Prostate gland (tissue), 2 donors: ENCODE results near the gene COG5. TPM values are rescaled to one million over a fixed set of nuclear protein-coding genes. Genes with fewer than 3 reads are reported as not detected.

Experiments used
- DNase-seq: peaks from one replicate; pipeline ENCODE4 v3.0.0-alpha.2; 2019; ENCODE audit warnings: low spot score
- H3K27ac ChIP-seq, 2 donors: fragments of 200-600 bp; sonication (generic); 2 replicates each; pipeline ENCODE4 v1.5.1; 2017 to 2019
- H3K27me3 ChIP-seq: fragments of 200-600 bp; sonication (generic); replicated peaks from 2 replicates; pipeline ENCODE4 v1.5.1; 2019; ENCODE audit not compliant: insufficient read depth
- H3K36me3 ChIP-seq, 2 donors: fragments of 200-600 bp; sonication (generic); 1 replicate in 1 of 2; 2 replicates in 1 of 2; pipeline versions ENCODE4 v1.5.1 to v1.8.1; 2017 to 2019
- H3K4me1 ChIP-seq: fragments of 200-600 bp; sonication (generic); replicated peaks from 2 replicates; pipeline ENCODE4 v1.5.1; 2019
- H3K4me3 ChIP-seq, 2 donors: fragments of 200-600 bp; sonication (generic); 2 replicates each; pipeline ENCODE4 v1.5.1; 2017 to 2019
- H3K9me3 ChIP-seq: fragments of 200-600 bp; sonication (generic); 2 replicates; pipeline ENCODE4 v1.5.1; 2017
- POLR2A ChIP-seq: fragments of 450-650 bp; IDR thresholded peaks from one replicate; pipeline ENCODE4 v1.6.1; 2016; ENCODE audit warnings: antibody characterized with exemption, mild to moderate bottlenecking
- POLR2AphosphoS5 ChIP-seq: sonication (generic); formaldehyde crosslinking; IDR thresholded peaks from one replicate; pipeline ENCODE4 v1.6.1; 2017; ENCODE audit warnings: antibody characterized with exemption
- WGBS: methylation state at CpG from one replicate; pipeline ENCODE4 v1.1.5; 2018; 5-methylcytosine and 5-hydroxymethylcytosine counted together
- intact Hi-C: fragments of 100-400 bp; cut with DNase I; formaldehyde crosslinking; loops from one replicate; pipeline ENCODE4 v1.14.2; 2022
- total RNA-seq, 2 donors: library from RNA; depleted of rRNA; stranded (reverse); fragments of >200 nt; gene quantifications; one replicate each; pipeline ENCODE4 v1.1.0, GENCODE V29; 2016
- TF ChIP-seq, protein P1 (sequence below), 4 experiments: fragments of 200-600 bp in 2 of 4; fragments of 450-650 bp in 2 of 4; sonication (generic) in 2 of 4; IDR thresholded peaks; 1 replicate in 3 of 4; 2 replicates in 1 of 4; pipeline ENCODE4 v1.5.1; 2016 to 2019; ENCODE audit warnings: antibody characterized with exemption in 4 of 4, mild to moderate bottlenecking in 2 of 4, moderate library complexity in 2 of 4

The COG5 gene
- total RNA-seq, 2 donors from 2014 or later, result 35.1 to 86.4 TPM

GRCh38 chr7:107467972-107468371, 95.7 kb downstream of the COG5 start:
- TF ChIP-seq POLR2A (no peak), POLR2AphosphoS5 (no peak)
- WGBS, result 96% methylated on average over 2 of the region's 2 CpGs

DNA sequence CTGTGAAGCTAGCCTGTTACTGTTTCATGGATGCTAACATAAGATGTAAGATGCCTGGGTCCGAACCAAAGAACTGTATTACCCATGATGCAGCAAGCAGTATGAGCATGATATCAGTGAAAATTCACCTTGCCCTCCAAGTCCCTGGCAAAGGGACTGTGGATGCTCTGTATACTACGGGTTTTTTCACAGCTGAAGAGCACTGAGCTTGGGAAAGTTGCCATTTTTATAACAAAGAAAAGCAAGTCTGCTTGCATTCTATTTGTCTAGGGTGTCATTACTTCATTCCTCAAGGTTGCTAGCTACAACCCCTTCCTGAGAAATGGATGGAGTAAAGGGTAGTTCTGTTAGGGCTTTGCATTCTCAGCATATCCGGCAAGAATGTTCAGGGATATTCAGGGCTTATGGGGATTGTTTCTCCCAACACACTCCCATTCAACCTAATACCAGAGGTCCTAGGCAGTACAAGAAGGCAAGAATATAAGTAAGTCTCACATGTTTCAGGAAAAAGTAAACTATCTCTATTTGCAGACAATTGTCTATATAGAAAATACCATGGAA, 99.0 kb downstream of the COG5 start:
- no peaks in the 10 kb centered on the region for H3K27me3 ChIP-seq
- 86% methylated on average over 3 of the region's 3 CpGs for WGBS
- H3K9me3 ChIP-seq, result no peaks in the 10 kb centered on the region
- no peak for DNase-seq
- H3K4me1 ChIP-seq, result no peaks in the 10 kb centered on the region
- TF ChIP-seq, protein P1, sequence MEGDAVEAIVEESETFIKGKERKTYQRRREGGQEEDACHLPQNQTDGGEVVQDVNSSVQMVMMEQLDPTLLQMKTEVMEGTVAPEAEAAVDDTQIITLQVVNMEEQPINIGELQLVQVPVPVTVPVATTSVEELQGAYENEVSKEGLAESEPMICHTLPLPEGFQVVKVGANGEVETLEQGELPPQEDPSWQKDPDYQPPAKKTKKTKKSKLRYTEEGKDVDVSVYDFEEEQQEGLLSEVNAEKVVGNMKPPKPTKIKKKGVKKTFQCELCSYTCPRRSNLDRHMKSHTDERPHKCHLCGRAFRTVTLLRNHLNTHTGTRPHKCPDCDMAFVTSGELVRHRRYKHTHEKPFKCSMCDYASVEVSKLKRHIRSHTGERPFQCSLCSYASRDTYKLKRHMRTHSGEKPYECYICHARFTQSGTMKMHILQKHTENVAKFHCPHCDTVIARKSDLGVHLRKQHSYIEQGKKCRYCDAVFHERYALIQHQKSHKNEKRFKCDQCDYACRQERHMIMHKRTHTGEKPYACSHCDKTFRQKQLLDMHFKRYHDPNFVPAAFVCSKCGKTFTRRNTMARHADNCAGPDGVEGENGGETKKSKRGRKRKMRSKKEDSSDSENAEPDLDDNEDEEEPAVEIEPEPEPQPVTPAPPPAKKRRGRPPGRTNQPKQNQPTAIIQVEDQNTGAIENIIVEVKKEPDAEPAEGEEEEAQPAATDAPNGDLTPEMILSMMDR (IDR thresholded peaks at IDR 0.05), result no peak
- TF ChIP-seq POLR2A (no peak), POLR2AphosphoS5 (no peak)
- intact Hi-C loops, result loop anchor here (5.0 to 10.0 kb wide), 3 partner anchors 260 to 683 kb away; no protein-coding TSS in a partner anchor
- H3K27ac ChIP-seq, result no peak overlapping the region
- H3K4me3 ChIP-seq, result no peak overlapping the region
- H3K36me3 ChIP-seq, result no peaks in the 10 kb centered on the region

More at GRCh38 chr7:107467972-107468371, 95.7 kb downstream of the COG5 start:
- Histone ChIP-seq H3K9me3 (no peaks in the 10 kb centered on the region), H3K4me1 (no peaks in the 10 kb centered on the region), H3K27me3 (no peaks in the 10 kb centered on the region), H3K4me3 (no peak overlapping the region), H3K27ac (no peak overlapping the region), H3K36me3 (no peaks in the 10 kb centered on the region)
- DNase-seq, result no peak
- intact Hi-C loops, result loop anchor here (5.0 to 10.0 kb wide), 2 partner anchors 263 to 679 kb away; no protein-coding TSS in a partner anchor

DNA sequence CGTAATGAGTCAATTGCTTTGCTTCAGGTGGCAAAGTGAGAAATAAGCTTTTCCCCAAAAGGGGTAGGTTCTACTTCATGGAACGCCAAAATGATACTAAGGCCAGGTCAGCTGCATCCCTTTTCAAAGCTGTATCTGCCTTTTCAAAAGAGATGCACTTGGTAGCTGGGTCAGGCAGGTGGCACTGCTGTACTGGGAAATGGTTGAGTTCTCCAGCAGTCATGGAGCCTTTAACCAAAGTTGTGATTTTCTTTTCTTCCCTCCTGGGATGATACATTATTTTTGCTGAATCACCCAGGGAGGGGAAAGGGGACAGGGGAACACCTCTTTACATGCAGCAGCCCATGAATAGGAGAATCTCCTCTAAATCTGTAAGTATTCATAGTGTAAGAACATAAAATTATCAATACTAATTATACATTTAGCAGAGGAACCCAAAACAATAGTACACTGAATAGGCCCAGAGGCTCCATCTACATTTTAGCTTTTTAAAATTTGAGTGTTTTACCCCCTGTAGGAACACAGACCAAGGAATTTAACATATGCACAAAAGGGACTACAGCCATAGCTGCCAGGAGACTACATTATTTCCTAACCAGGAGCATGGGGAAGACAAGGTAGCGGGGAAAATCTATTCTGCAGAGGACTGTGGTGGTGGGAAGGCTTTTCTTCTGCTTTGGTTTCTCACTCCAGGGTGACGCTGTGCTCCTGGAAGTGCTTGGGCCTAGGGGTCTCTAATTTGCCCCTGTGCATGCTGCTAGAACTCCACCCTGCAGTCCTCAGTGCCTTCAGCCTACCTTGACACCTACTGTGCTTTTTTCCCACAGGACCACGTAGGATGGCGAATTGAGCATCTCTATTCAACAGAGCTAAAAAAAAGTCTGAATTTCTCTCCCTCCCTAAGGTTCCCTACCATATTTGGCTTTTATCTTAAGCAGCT, 100.3 kb downstream of the COG5 start:
- TF ChIP-seq, protein P1 (IDR thresholded peaks at IDR 0.05), result peak; percentile 38 to 88 (median 72)
- TF ChIP-seq POLR2AphosphoS5 (peak; percentile 40), POLR2A (no peak)
- Histone ChIP-seq H3K36me3 (no peaks in the 10 kb centered on the region), H3K27ac (no peak overlapping the region), H3K9me3 (no peaks in the 10 kb centered on the region), H3K4me1 (no peaks in the 10 kb centered on the region), H3K4me3 (no peak overlapping the region), H3K27me3 (no peaks in the 10 kb centered on the region)
- 78% methylated on average over 6 of the region's 6 CpGs for WGBS
- peak; percentile 58 for DNase-seq
- intact Hi-C loops, result loop anchor here (1.0 to 10.0 kb wide), 4 partner anchors 259 to 674 kb away; no protein-coding TSS in a partner anchor

DNA sequence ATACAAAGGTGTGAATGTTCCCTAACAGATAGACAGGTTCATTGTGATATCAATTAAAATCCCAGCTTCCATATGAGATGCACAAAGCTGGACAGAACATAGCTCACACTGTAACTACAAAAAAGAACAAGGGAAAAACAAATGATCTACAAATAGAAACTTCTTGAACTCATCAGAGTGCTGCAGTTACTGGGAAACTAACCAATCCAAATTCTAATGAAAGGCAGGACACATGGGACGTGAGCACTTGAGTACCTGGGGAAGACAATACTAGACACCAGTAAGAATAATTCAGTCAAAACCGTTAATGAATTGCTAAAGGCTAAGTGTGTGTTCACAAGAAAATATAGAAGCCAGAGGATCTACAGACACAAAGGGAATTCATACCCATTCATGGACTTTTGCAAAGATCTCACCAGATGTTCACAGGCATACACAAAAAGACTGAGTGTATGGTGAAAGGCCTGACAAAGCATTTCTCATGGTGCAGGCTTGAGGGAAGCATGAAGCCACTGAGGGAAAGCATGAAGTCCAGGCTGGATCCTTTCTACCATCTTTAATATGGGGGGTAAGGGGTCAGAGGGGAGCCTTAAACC, 101.7 kb downstream of the COG5 start:
- Histone ChIP-seq H3K36me3 (no peaks in the 10 kb centered on the region), H3K9me3 (no peaks in the 10 kb centered on the region), H3K27me3 (no peaks in the 10 kb centered on the region), H3K4me3 (no peak overlapping the region), H3K4me1 (no peaks in the 10 kb centered on the region), H3K27ac (no peak overlapping the region)
- no peak for DNase-seq
- TF ChIP-seq, protein P1 (IDR thresholded peaks at IDR 0.05), result no peak
- TF ChIP-seq POLR2A (no peak), POLR2AphosphoS5 (no peak)
- intact Hi-C loops, result loop anchor here (2.0 to 10.0 kb wide), 3 partner anchors 257 to 675 kb away; no protein-coding TSS in a partner anchor
- WGBS, result 91% methylated on average over 2 of the region's 2 CpGs

DNA sequence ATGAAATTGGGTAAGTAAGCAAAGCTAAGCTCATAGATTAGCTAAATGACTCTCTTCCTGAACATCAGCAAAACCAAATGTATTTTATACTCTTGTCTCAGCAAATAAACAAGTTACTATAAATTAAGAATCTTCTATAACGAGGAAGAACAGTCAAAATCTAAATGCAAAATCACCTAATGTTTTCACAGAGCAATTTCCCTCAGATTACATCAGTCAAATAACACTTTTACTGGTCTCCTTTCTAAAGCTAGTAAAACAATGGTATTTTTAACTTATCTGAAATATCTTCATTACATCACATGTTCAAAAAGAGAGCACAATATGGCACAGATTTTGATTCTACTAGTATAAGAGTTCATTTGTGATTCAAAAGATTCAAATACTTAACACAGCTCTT, 110.3 kb downstream of the COG5 start:
- no peak for DNase-seq
- intact Hi-C loops, result no loop called here
- H3K4me3 ChIP-seq, result no peak overlapping the region
- H3K36me3 ChIP-seq, result no peaks in the 10 kb centered on the region
- 63% methylated on average over 1 of the region's 1 CpG for WGBS
- H3K27me3 ChIP-seq, result no peaks in the 10 kb centered on the region
- no peak overlapping the region for H3K27ac ChIP-seq
- no peaks in the 10 kb centered on the region for H3K4me1 ChIP-seq
- no peak for TF ChIP-seq POLR2AphosphoS5
- TF ChIP-seq, protein P1 (IDR thresholded peaks at IDR 0.05), result no peak
- no peak for TF ChIP-seq POLR2A
- no peaks in the 10 kb centered on the region for H3K9me3 ChIP-seq
